Trophoblast cell (in vitro differentiated cells and primary cell): ENCODE data around the gene PEPD.

Source experiments
- DNase-seq, 2 donors: peaks; one replicate each; pipeline ENCODE4 v3.0.0-alpha.2; 2016
- H2AFZ ChIP-seq: 2 replicates; pipeline ENCODE4 v1.6.1; 2013; ENCODE audit warnings: low read length, moderate library complexity, mild to moderate bottlenecking; ENCODE audit not compliant: insufficient read depth, poor library complexity
- H2AK5ac ChIP-seq: 2 replicates; pipeline ENCODE4 v1.6.1; 2013; ENCODE audit warnings: mild to moderate bottlenecking, low read length
- H2BK120ac ChIP-seq: 2 replicates; pipeline ENCODE4 v1.6.1; 2013; ENCODE audit warnings: low read length, mild to moderate bottlenecking, moderate library complexity; ENCODE audit not compliant: insufficient read depth, poor library complexity
- H2BK12ac ChIP-seq: 2 replicates; pipeline ENCODE4 v1.6.1; 2013; ENCODE audit warnings: mild to moderate bottlenecking, low read length, moderate library complexity
- H2BK5ac ChIP-seq: 2 replicates; pipeline ENCODE4 v1.6.1; 2013; ENCODE audit warnings: low read length, low read depth, moderate library complexity, mild to moderate bottlenecking; ENCODE audit not compliant: poor library complexity
- H3K14ac ChIP-seq: 2 replicates; pipeline ENCODE4 v1.6.1; 2013; ENCODE audit warnings: mild to moderate bottlenecking, low read length
- H3K18ac ChIP-seq: 2 replicates; pipeline ENCODE4 v1.6.1; 2013; ENCODE audit warnings: mild to moderate bottlenecking, low read length
- H3K23ac ChIP-seq: 2 replicates; pipeline ENCODE4 v1.6.1; 2013; ENCODE audit warnings: low read length
- H3K27ac ChIP-seq: 2 replicates; pipeline ENCODE4 v1.5.1; 2013; ENCODE audit warnings: low read depth, mild to moderate bottlenecking, inconsistent platforms, low read length, moderate library complexity
- H3K27me3 ChIP-seq: 2 replicates; pipeline ENCODE4 v1.6.1; 2013; ENCODE audit warnings: inconsistent platforms, mild to moderate bottlenecking, low read length, moderate library complexity; ENCODE audit not compliant: insufficient read depth
- H3K36me3 ChIP-seq, 2 experiments: 1 replicate in 1 of 2; 2 replicates in 1 of 2; pipeline ENCODE4 v1.6.1; 2013; ENCODE audit warnings: low read length in 2 of 2, mild to moderate bottlenecking in 2 of 2, moderate library complexity in 1 of 2; ENCODE audit not compliant: insufficient read depth in 2 of 2, control insufficient read depth in 1 of 2
- H3K4ac ChIP-seq: 2 replicates; pipeline ENCODE4 v1.6.1; 2013; ENCODE audit warnings: low read depth, mild to moderate bottlenecking, low read length, moderate library complexity
- H3K4me1 ChIP-seq, 2 experiments: 1 replicate in 1 of 2; 2 replicates in 1 of 2; pipeline ENCODE4 v1.6.1; 2013; ENCODE audit warnings: low read length in 2 of 2, mild to moderate bottlenecking in 2 of 2, moderate library complexity in 1 of 2; ENCODE audit not compliant: insufficient read depth in 2 of 2, control insufficient read depth in 1 of 2
- H3K4me2 ChIP-seq: 2 replicates; pipeline ENCODE4 v1.6.1; 2013; ENCODE audit warnings: inconsistent platforms, mild to moderate bottlenecking, low read length, moderate library complexity
- H3K4me3 ChIP-seq: 2 replicates; pipeline ENCODE4 v1.5.1; 2013; ENCODE audit warnings: mild to moderate bottlenecking, low read depth, low read length, inconsistent platforms
- H3K79me1 ChIP-seq: one replicate; pipeline ENCODE4 v1.6.1; 2013; ENCODE audit warnings: low read length
- H3K79me2 ChIP-seq: 2 replicates; pipeline ENCODE4 v1.6.1; 2013; ENCODE audit warnings: low read length, mild to moderate bottlenecking; ENCODE audit not compliant: control insufficient read depth, insufficient read depth, poor library complexity
- H3K9ac ChIP-seq: 2 replicates; pipeline ENCODE4 v1.6.1; 2013; ENCODE audit warnings: mild to moderate bottlenecking, low read length
- H3K9me3 ChIP-seq: 2 replicates; pipeline ENCODE4 v1.6.1; 2013; ENCODE audit warnings: low read depth, mild to moderate bottlenecking, control low read depth, inconsistent platforms, low read length; ENCODE audit not compliant: insufficient read depth
- H4K12ac ChIP-seq: 2 replicates; pipeline ENCODE4 v1.6.1; 2013; ENCODE audit warnings: low read depth, mild to moderate bottlenecking, low read length, moderate library complexity
- H4K8ac ChIP-seq: 2 replicates; pipeline ENCODE4 v1.6.1; 2013; ENCODE audit warnings: low read depth, mild to moderate bottlenecking, low read length, moderate library complexity
- H4K91ac ChIP-seq: one replicate; pipeline ENCODE4 v1.6.1; 2013; ENCODE audit warnings: low read depth, mild to moderate bottlenecking, low read length, moderate library complexity
- WGBS: extraction: QIAGEN DNeasy Blood & Tissue Kit; methylation state at CpG from one replicate; pipeline ENCODE4 v1.1.7; 2013; ENCODE audit warnings: missing lambda C conversion rate; ENCODE audit not compliant: insufficient read length, insufficient coverage; ENCODE audit errors: extremely low coverage; 5-methylcytosine and 5-hydroxymethylcytosine counted together

The PEPD gene

DNA sequence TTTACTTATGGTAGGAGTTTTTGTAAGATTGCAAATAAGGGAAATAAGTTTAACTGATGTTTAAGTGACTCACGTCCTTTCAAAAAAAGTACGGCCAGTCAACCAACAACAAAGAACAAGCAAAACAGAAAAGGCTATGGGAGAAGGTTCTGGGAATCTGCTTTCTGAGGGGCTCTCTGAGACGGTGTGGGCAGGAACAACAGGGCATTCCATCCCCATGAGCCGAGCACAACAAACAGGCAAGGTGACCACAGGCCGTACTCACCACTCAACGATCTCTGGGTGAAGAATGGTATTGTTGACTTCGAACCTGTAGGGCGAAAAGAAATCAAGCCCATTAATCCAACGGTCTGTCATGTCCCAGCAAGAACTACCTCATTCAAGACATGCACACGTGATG, 43.8 kb downstream of the PEPD start:
- no peak for DNase-seq
- Histone ChIP-seq H3K18ac (no peak overlapping the region), H4K91ac (no peak overlapping the region), H2BK5ac (no peak overlapping the region), H2BK120ac (no peak overlapping the region), H3K79me2 (no peaks in the 10 kb centered on the region), H3K9ac (no peak overlapping the region), H3K4me2 (no peak overlapping the region), H3K27me3 (no peaks in the 10 kb centered on the region), H2BK12ac (no peak overlapping the region), H2AFZ (no peak overlapping the region), H4K8ac (no peak overlapping the region), H3K9me3 (no peaks in the 10 kb centered on the region), H3K14ac (no peak overlapping the region), H2AK5ac (no peak overlapping the region), H3K79me1 (no peaks in the 10 kb centered on the region), H3K4ac (no peak overlapping the region), H3K23ac (no peak overlapping the region), H3K4me1 (no peaks in the 10 kb centered on the region), H3K27ac (no peak overlapping the region), H4K12ac (no peak overlapping the region), H3K36me3 (peaks cover 4% of the 10 kb centered on the region in 2 experiments), H3K4me3 (no peak overlapping the region)
- WGBS: no CpG with 5 or more reads among the region's 10 CpGs

DNA sequence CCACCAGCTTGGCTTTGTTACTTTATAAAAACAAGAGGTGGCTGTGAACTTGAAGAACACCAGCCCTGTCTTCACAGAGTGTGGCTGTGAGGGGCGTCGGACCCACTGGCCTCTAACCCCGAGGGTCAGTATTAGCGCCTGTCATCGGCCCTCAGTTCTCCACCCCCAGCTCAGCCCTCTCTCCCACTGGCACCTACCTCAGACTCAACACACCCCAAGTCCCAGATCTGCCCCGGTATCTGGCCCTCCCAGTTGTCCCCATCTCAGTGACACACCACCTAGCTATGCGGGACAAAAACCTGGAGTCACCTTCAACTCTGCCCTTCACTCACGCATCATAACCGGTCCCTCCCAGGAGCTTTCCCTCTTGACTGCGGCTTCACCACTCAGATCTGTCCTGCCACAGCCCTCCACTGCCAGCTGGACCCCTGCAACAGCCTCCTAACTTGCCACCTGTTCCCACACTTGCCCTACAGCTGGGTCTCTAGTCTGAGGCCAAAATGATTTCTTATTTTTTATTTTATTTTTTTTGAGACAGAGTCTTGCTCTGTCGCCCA, 45.4 kb downstream of the PEPD start:
- H3K18ac ChIP-seq: no peak overlapping the region
- no peaks in the 10 kb centered on the region for H3K79me2 ChIP-seq

DNA sequence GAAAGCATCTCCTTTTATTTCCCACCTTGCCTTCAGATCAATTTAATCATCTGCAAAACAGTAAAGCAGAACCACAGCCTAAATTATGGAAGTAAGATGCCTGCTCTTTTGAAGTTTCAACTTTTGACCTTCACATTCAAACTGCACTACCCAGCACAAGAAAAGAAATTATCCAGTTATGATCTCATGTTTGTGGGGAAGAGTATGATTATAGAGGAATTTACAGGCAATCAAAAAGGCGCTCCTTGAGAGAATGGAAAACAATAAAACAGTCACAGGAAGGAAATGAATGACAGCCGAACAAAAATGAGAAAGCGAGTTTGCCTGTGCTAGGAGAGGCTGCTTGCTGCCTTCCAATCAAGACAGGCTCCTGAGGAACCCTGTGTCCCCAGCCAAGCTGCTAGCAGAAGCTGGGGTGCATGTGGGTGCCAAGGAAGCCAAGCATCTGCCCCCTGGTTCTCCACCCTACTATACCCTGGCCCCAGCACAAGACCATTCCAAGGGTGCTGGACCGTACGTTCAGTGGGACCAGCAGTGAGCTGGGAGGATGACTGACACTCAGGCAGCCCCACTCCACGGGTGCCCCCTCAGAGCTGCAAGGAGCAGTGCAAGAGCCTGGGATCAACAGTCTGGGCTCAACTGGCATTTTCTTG, 47.8 kb downstream of the PEPD start:
- no peak overlapping the region for H2BK120ac ChIP-seq
- H3K9ac ChIP-seq: no peak overlapping the region
- H4K91ac ChIP-seq: no peak overlapping the region
- no peak overlapping the region for H3K23ac ChIP-seq
- no peaks in the 10 kb centered on the region for H3K9me3 ChIP-seq
- H3K4me2 ChIP-seq: no peak overlapping the region
- H3K27ac ChIP-seq: no peak overlapping the region
- no peaks in the 10 kb centered on the region for H3K4me1 ChIP-seq
- H3K4ac ChIP-seq: no peak overlapping the region
- H4K12ac ChIP-seq: no peak overlapping the region
- H2BK12ac ChIP-seq: no peak overlapping the region
- no peak overlapping the region for H3K14ac ChIP-seq
- H3K4me3 ChIP-seq: no peak overlapping the region
- H3K79me2 ChIP-seq: no peaks in the 10 kb centered on the region
- H3K36me3 ChIP-seq: peaks cover 4% of the 10 kb centered on the region in 2 experiments
- H3K79me1 ChIP-seq: no peaks in the 10 kb centered on the region
- no peak for DNase-seq
- no peak overlapping the region for H2AK5ac ChIP-seq
- H2BK5ac ChIP-seq: no peak overlapping the region
- H3K18ac ChIP-seq: no peak overlapping the region
- no peaks in the 10 kb centered on the region for H3K27me3 ChIP-seq
- no peak overlapping the region for H2AFZ ChIP-seq
- no CpG with 5 or more reads among the region's 6 CpGs for WGBS
- no peak overlapping the region for H4K8ac ChIP-seq

More for the DNA sequence above, 45.4 kb downstream of the PEPD start:
- H4K91ac ChIP-seq: no peak overlapping the region
- WGBS: no CpG with 5 or more reads among the region's 11 CpGs
- no peak overlapping the region for H3K23ac ChIP-seq
- H3K27me3 ChIP-seq: no peaks in the 10 kb centered on the region
- H3K4me1 ChIP-seq: no peaks in the 10 kb centered on the region
- H2AFZ ChIP-seq: no peak overlapping the region
- no peak for DNase-seq
- no peak overlapping the region for H2BK5ac ChIP-seq
- no peak overlapping the region for H4K8ac ChIP-seq
- no peak overlapping the region for H3K4ac ChIP-seq
- H3K79me1 ChIP-seq: no peaks in the 10 kb centered on the region
- H3K4me2 ChIP-seq: no peak overlapping the region
- H3K9ac ChIP-seq: no peak overlapping the region
- H3K14ac ChIP-seq: no peak overlapping the region
- H3K36me3 ChIP-seq: peaks cover 4% of the 10 kb centered on the region in 2 experiments
- H3K9me3 ChIP-seq: no peaks in the 10 kb centered on the region
- H4K12ac ChIP-seq: no peak overlapping the region
- H3K4me3 ChIP-seq: no peak overlapping the region
- no peak overlapping the region for H3K27ac ChIP-seq
- H2BK12ac ChIP-seq: no peak overlapping the region
- H2AK5ac ChIP-seq: no peak overlapping the region
- no peak overlapping the region for H2BK120ac ChIP-seq

DNA sequence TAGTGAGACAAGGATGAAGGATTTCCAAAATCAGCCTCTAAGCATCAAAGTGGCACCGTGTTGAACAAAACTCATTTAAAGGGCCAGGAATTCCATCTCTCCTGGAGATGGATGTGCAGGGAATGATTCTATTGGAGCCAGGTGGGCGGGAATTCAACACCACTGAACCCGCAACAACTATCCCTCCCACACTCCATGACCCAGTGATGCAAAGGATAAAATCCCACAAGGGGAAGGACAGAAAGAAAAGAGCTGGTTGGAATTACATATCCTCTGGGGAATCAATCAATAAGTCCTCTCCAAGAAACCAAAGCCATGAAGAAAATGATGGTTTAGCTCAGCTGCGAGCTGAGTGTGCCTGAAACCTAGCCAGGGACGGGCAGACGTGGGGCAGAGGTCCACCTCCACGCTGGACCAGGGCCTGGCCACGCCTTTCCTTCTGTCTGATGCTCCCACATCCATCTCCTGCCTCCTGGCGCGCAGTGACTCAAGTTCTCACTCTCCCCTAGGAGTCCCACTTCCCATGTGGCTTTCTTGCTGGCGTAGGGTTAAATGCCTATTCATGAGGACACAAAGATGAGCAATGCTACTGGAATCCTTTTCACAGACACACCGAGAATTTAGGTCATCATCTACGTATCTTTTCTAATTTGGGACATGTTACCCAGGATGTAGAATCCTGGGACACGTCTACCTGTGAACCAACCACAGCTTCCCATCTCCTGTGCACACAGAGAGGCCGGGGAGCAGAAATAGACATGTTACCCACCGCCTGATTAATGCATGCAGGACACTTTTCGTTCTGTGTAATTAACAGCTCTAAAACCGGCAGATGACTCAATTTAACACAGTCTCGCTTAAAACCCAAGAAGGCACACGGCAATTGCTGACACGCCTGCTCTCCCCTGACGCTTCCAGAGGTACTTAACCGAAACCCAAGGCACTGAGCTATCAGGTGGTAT, 48.6 kb downstream of the PEPD start:
- no peak overlapping the region for H2BK12ac ChIP-seq
- no peak overlapping the region for H3K4ac ChIP-seq
- peak; percentile 10 to 56 for DNase-seq
- no peak overlapping the region for H3K14ac ChIP-seq
- H3K4me2 ChIP-seq: no peak overlapping the region
- H3K79me2 ChIP-seq: no peaks in the 10 kb centered on the region
- no peak overlapping the region for H3K27ac ChIP-seq
- no peaks in the 10 kb centered on the region for H3K9me3 ChIP-seq
- no peak overlapping the region for H4K91ac ChIP-seq
- no peaks in the 10 kb centered on the region for H3K79me1 ChIP-seq
- no peak overlapping the region for H2AFZ ChIP-seq
- WGBS: no CpG with 5 or more reads among the region's 23 CpGs
- no peak overlapping the region for H3K18ac ChIP-seq
- no peak overlapping the region for H3K9ac ChIP-seq
- H3K4me1 ChIP-seq: no peaks in the 10 kb centered on the region
- H3K4me3 ChIP-seq: no peak overlapping the region
- H2BK5ac ChIP-seq: no peak overlapping the region
- no peak overlapping the region for H2AK5ac ChIP-seq
- no peak overlapping the region for H2BK120ac ChIP-seq
- H4K12ac ChIP-seq: no peak overlapping the region
- H3K27me3 ChIP-seq: no peaks in the 10 kb centered on the region
- no peak overlapping the region for H3K23ac ChIP-seq
- no peak overlapping the region for H4K8ac ChIP-seq
- H3K36me3 ChIP-seq: peaks cover 4% of the 10 kb centered on the region in 2 experiments
